NCI-H446 treated with DMSO at 0.1 percent for 48 hours (cell line): Measurements from ENCODE around the gene CCDC188.
"Not testable (repeated sequence)": the region's sequence is repeated elsewhere in the genome, so short reads cannot be mapped to it uniquely, and the experiment has no call there.

Experiments used
- DNase-seq: peaks from one replicate; lab custom pipeline; 2025; lab: John Stamatoyannopoulos, UW

The CCDC188 gene

GRCh38 chr22:20169253-20169822 lies 18.5 kb upstream of the CCDC188 start:
- no peak for DNase-seq

- DNase-seq: no peak
These were observed 16.9 kb upstream of the CCDC188 start for GRCh38 chr22:20167643-20168322.

GRCh38 chr22:20166703-20167102 lies 15.8 kb upstream of the CCDC188 start:
- DNase-seq: no peak

GRCh38 chr22:20165913-20166312 lies 15.1 kb upstream of the CCDC188 start:
- DNase-seq: no peak

GRCh38 chr22:20165421-20165820 lies 14.6 kb upstream of the CCDC188 start:
- DNase-seq: no peak

GRCh38 chr22:20164863-20165262 lies 14.0 kb upstream of the CCDC188 start:
- DNase-seq: no peak

GRCh38 chr22:20160041-20160440 lies 9.2 kb upstream of the CCDC188 start:
- no peak for DNase-seq

- DNase-seq: not testable (repeated sequence)
These were observed 8.7 kb upstream of the CCDC188 start for GRCh38 chr22:20159531-20159930.

GRCh38 chr22:20159076-20159475 lies 8.2 kb upstream of the CCDC188 start:
- DNase-seq: no peak

GRCh38 chr22:20158391-20159036 lies 7.7 kb upstream of the CCDC188 start:
- DNase-seq: no peak

- no peak for DNase-seq
These were observed 6.8 kb upstream of the CCDC188 start for GRCh38 chr22:20157430-20158183.

GRCh38 chr22:20156611-20157429 lies 6.0 kb upstream of the CCDC188 start:
- DNase-seq: peak; percentile 31

- no peak for DNase-seq
These were observed 5.2 kb upstream of the CCDC188 start for GRCh38 chr22:20156042-20156389.

GRCh38 chr22:20155330-20156041 lies 4.6 kb upstream of the CCDC188 start:
- peak; percentile 15 for DNase-seq

- no peak for DNase-seq
These were observed 3.8 kb upstream of the CCDC188 start for GRCh38 chr22:20154602-20155187.

GRCh38 chr22:20153945-20154344 lies 3.1 kb upstream of the CCDC188 start:
- DNase-seq: no peak

GRCh38 chr22:20152464-20152890 lies 1.6 kb upstream of the CCDC188 start:
- no peak for DNase-seq

GRCh38 chr22:20151276-20151588 lies 377 bp upstream of the CCDC188 start:
- no peak for DNase-seq

GRCh38 chr22:20149257-20150250 lies 1.3 kb downstream of the CCDC188 start:
- no peak for DNase-seq

- DNase-seq: no peak
These were observed 2.4 kb downstream of the CCDC188 start for GRCh38 chr22:20148414-20148813.
